ENCODE data around the gene PIPOX.

The PIPOX gene

DNA sequence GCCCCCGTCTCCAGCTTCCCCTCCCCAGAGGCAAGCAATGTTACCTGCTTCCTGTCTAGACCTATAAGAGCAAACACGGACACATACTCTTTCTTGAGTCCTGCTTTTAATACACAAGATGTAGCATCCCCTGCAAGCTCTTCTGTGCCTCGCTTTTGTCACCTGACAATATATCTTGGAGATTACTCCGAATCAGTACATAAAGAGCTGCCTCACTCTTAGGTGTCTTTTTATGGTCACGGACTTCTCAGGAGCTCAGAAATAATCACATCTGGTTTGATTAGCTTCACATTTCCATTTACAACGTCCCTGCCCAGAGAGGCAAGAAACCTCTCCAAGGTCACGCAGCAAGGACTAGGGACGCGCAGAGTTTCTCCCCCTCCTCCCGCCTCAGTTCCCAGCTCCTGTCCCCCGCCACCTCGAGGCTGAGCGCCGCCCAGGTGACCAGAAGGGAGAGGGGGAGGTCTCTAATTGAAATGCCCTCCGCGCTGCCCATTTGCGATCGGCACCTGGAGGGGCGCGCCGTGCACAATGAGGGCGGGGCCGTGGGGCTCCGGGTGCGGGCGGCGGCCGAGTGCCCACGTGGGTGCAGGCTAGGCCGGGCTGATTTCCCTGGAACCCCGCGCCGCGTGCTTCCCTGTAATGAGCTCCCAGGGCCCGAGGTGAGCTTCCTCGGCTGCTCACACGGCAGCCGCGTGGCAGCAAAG is 23.3 kb upstream of the PIPOX start:
- Histone ChIP-seq H3K4me1 (ENCODE audit: control insufficient read depth, insufficient read depth, low read length, unreplicated experiment) (no peaks in the 10 kb centered on the region), H3K36me3 (ENCODE audit: insufficient read depth, low read length) (no peaks in the 10 kb centered on the region), H3K4me3 (ENCODE audit: low read depth, low read length) (no peak overlapping the region), H2AFZ (ENCODE audit: low read length, unreplicated experiment) (no peak overlapping the region), H3K27me3 (ENCODE audit: insufficient read depth, low read length) (peaks cover 95% of the 10 kb centered on the region), H3K79me2 (ENCODE audit: control insufficient read depth, insufficient read depth, low read length, unreplicated experiment) (no peaks in the 10 kb centered on the region), H3K27ac (ENCODE audit: low read depth, low read length) (no peak overlapping the region)

DNA sequence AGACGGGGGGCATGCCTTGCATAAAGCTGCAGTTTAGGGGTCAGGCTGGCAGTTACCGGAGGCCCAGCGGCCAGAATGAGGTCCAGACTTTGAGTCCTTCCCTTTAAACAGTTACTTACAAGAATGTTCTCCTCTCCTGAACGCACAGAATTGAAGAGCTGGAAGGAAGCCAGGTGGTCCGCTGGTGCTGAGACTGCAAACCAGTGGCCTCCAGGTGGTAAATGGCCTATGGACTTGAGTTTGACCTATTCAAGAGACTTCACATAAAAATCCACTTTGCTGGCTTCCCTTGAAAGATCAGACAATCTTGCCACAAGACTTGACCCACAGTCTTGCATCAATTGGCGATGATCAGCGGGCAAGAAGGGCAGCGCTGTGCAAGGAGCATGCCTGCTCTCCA is 22.4 kb upstream of the PIPOX start:
- Histone ChIP-seq H3K4me3 (ENCODE audit: low read depth, low read length) (no peak overlapping the region), H2AFZ (ENCODE audit: low read length, unreplicated experiment) (no peak overlapping the region), H3K27me3 (ENCODE audit: insufficient read depth, low read length) (peaks cover 95% of the 10 kb centered on the region), H3K4me1 (ENCODE audit: control insufficient read depth, insufficient read depth, low read length, unreplicated experiment) (no peaks in the 10 kb centered on the region), H3K79me2 (ENCODE audit: control insufficient read depth, insufficient read depth, low read length, unreplicated experiment) (no peaks in the 10 kb centered on the region), H3K27ac (ENCODE audit: low read depth, low read length) (no peak overlapping the region), H3K36me3 (ENCODE audit: insufficient read depth, low read length) (no peaks in the 10 kb centered on the region)

DNA sequence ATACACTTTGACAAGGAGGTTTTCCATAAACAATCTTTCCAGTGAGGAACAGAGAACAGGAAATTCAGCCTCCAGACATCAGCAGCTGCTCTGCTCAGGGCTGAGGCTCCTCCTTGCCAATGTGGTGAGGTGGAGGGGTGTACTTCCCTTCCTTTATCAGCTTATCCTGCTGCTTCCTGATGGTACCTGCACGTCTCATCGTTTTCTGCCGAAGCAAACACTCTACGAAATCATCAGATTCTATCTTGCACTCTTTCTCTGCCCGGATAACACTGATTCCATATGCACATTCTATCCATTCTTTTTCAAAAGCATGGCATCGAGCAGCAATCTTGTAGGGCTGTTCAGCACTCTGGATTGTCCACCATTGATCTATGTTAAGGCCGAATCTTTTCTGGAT is 21.7 kb upstream of the PIPOX start:
- Histone ChIP-seq H3K27me3 (ENCODE audit: insufficient read depth, low read length) (peaks cover 97% of the 10 kb centered on the region), H3K4me1 (ENCODE audit: control insufficient read depth, insufficient read depth, low read length, unreplicated experiment) (no peaks in the 10 kb centered on the region), H2AFZ (ENCODE audit: low read length, unreplicated experiment) (no peak overlapping the region), H3K27ac (ENCODE audit: low read depth, low read length) (no peak overlapping the region), H3K79me2 (ENCODE audit: control insufficient read depth, insufficient read depth, low read length, unreplicated experiment) (no peaks in the 10 kb centered on the region), H3K4me3 (ENCODE audit: low read depth, low read length) (no peak overlapping the region), H3K36me3 (ENCODE audit: insufficient read depth, low read length) (no peaks in the 10 kb centered on the region)

DNA sequence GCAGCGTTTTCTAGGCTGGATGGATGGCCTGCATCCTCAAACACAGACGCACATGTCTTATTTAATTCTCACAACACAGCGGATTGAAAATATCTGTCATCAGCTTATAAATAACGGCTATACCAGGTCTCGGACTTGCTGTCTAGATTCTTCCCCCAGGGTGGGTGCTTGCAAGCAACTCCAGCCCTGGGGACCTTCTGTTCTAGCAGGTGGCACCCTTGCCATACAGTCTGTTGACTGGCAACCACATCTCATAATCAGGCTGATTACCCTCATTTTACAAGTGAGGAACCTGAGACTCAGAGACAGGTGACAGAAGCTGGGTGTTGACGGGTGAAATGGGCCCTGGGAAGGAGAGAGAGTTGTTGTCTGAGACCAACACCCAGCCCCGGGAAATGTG is 20.9 kb upstream of the PIPOX start:
- no peak overlapping the region for H3K27ac ChIP-seq (ENCODE audit: low read depth, low read length)
- no peaks in the 10 kb centered on the region for H3K79me2 ChIP-seq (ENCODE audit: control insufficient read depth, insufficient read depth, low read length, unreplicated experiment)
- no peak overlapping the region for H3K4me3 ChIP-seq (ENCODE audit: low read depth, low read length)
- no peak overlapping the region for H2AFZ ChIP-seq (ENCODE audit: low read length, unreplicated experiment)
- H3K4me1 ChIP-seq (ENCODE audit: control insufficient read depth, insufficient read depth, low read length, unreplicated experiment): no peaks in the 10 kb centered on the region
- H3K27me3 ChIP-seq (ENCODE audit: insufficient read depth, low read length): peaks cover 96% of the 10 kb centered on the region
- no peaks in the 10 kb centered on the region for H3K36me3 ChIP-seq (ENCODE audit: insufficient read depth, low read length)

DNA sequence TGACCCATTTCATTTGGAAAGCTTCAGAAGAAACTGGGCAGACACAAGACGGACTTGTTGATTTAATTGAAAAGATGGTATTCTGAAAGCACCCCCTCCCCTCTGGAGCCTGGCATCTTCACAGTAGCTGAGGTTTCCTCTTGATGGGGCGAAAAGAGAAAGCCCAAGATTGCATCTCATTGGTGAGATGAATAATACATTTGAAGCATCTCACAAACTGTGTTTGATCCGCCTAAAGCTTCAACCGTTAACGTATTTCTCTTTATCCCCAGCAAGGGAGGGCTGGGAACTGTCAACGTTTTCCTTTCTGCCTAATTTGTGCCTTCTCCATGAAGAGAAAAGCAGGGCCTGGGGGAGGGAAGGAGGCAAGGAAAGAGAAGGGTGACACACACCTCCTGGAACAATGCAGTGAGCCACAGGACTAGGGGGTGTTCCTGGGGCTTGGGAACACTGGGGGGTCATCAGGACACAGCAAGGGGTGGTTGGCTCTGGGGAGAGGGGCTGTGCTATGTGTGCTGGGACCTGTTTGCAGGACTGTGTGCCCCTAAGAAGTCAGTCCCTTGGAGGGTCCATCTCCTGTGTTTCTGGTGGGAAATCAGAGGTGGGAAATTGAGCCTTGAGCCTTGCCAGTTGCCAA is 18.5 kb upstream of the PIPOX start:
- no peaks in the 10 kb centered on the region for H3K36me3 ChIP-seq (ENCODE audit: insufficient read depth, low read length)
- peaks cover 96% of the 10 kb centered on the region for H3K27me3 ChIP-seq (ENCODE audit: insufficient read depth, low read length)

DNA sequence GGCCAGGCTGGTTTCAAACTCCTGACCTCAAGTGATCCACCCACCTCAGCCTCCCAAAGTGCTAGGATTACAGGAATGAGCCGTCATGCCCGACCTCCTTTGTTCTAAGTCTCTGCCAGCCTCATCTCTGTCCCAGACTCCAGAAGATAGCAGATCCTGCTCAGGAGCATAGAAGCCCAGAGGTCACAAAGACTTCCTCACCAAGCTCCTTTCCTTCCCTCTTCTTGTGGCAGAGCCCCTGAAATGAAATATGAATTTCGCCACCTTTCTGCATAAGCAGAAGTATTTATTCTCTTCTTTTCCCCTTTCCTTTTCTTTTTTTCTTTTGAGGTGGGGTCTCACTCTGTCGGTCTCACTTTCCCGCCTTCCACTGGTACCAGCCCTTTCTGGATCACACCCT is 11.5 kb upstream of the PIPOX start:
- Histone ChIP-seq H3K27me3 (ENCODE audit: insufficient read depth, low read length) (peaks cover 100% of the 10 kb centered on the region), H3K4me3 (ENCODE audit: low read depth, low read length) (no peak overlapping the region), H3K36me3 (ENCODE audit: insufficient read depth, low read length) (no peaks in the 10 kb centered on the region), H3K4me1 (ENCODE audit: control insufficient read depth, insufficient read depth, low read length, unreplicated experiment) (no peaks in the 10 kb centered on the region), H2AFZ (ENCODE audit: low read length, unreplicated experiment) (no peak overlapping the region), H3K79me2 (ENCODE audit: control insufficient read depth, insufficient read depth, low read length, unreplicated experiment) (no peaks in the 10 kb centered on the region), H3K27ac (ENCODE audit: low read depth, low read length) (no peak overlapping the region)

More for the DNA sequence above, 18.5 kb upstream of the PIPOX start:
- H2AFZ ChIP-seq (ENCODE audit: low read length, unreplicated experiment): no peak overlapping the region
- no peaks in the 10 kb centered on the region for H3K79me2 ChIP-seq (ENCODE audit: control insufficient read depth, insufficient read depth, low read length, unreplicated experiment)
- no peaks in the 10 kb centered on the region for H3K4me1 ChIP-seq (ENCODE audit: control insufficient read depth, insufficient read depth, low read length, unreplicated experiment)
- no peak overlapping the region for H3K4me3 ChIP-seq (ENCODE audit: low read depth, low read length)
- no peak overlapping the region for H3K27ac ChIP-seq (ENCODE audit: low read depth, low read length)

DNA sequence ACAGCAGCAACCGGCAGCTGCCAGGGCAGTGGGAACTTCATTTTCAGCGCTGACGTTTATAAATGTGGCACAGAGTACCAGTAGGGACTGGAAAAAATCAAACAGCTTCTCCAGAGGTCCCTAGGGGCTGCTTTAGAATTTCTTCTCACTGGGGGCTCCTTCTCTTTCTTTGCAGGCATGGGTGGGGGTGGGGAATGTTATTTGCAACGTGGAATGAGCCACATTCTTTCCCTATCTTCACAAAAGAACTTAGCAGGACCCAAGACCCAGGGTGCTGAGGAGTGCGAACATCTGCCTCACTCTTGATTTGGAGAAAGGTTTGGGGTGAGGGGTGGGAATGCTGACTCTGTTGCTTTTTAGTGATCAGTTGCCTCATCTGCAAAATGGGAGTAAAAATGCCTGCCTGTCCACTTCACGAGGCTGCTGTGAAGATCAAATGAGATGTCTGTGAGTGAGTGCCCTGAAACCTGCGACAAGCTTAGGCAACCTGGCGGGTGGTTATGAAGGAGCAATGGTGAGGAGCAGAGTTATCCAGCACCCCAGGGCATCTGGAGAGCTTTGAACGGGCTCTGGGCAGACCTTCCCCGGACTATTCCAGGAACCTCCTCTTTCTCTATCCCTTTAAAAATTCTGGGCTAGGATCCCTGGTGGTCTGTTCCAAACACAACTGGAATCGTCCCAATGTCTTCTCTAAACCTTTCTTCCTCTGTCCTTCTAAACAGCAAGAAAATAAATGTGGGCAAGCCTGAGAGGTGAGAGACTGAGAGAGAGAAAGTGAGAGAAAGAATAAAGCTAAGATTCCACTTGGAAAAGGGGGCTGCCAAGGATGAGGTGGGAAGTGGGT is 10.7 kb upstream of the PIPOX start:
- no peaks in the 10 kb centered on the region for H3K36me3 ChIP-seq (ENCODE audit: insufficient read depth, low read length)
- peaks cover 100% of the 10 kb centered on the region for H3K27me3 ChIP-seq (ENCODE audit: insufficient read depth, low read length)
- H3K27ac ChIP-seq (ENCODE audit: low read depth, low read length): no peak overlapping the region

DNA sequence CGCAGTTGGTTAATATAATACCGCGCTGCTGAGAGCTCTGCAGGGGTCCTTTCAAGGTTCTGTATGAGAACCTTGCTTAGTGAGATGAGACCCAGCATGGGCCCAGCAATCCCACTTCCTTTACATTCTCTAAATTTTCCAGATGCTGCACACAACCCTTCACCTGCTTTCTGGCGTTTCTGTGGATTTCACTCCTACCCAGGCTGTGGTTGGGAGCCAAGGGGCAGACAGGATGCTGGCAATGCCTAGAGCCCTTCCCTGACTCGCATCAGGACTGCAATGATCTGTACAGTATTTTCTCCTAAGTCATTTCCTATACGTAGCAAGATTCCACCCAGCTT is 10.1 kb upstream of the PIPOX start:
- H3K36me3 ChIP-seq (ENCODE audit: insufficient read depth, low read length): no peaks in the 10 kb centered on the region
- H3K27ac ChIP-seq (ENCODE audit: low read depth, low read length): no peak overlapping the region
- H3K27me3 ChIP-seq (ENCODE audit: insufficient read depth, low read length): peaks cover 100% of the 10 kb centered on the region
- no peaks in the 10 kb centered on the region for H3K79me2 ChIP-seq (ENCODE audit: control insufficient read depth, insufficient read depth, low read length, unreplicated experiment)
- no peak overlapping the region for H2AFZ ChIP-seq (ENCODE audit: low read length, unreplicated experiment)
- no peak overlapping the region for H3K4me3 ChIP-seq (ENCODE audit: low read depth, low read length)
- H3K4me1 ChIP-seq (ENCODE audit: control insufficient read depth, insufficient read depth, low read length, unreplicated experiment): no peaks in the 10 kb centered on the region

More for the DNA sequence above, 10.7 kb upstream of the PIPOX start:
- Histone ChIP-seq H3K4me1 (ENCODE audit: control insufficient read depth, insufficient read depth, low read length, unreplicated experiment) (no peaks in the 10 kb centered on the region), H3K79me2 (ENCODE audit: control insufficient read depth, insufficient read depth, low read length, unreplicated experiment) (no peaks in the 10 kb centered on the region), H2AFZ (ENCODE audit: low read length, unreplicated experiment) (no peak overlapping the region), H3K4me3 (ENCODE audit: low read depth, low read length) (no peak overlapping the region)

DNA sequence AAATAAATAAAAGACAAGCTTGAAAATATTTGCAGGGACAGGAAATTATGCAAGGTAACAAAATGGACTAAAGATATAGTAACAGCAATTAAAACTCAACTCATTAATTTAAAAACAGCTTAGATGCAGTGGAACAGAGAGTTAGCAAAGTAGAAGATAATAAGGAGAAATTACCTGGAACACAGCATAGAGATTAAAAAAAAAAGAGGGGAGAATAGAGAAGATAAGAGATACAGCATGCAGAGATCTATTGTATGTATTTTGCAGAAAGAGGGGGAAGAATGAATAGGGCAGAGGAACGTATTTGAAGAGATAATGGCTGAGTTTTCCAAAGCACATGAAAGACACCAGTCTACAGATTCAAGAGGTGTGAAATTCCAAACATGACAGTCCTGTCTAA is 8.4 kb upstream of the PIPOX start:
- H3K27me3 ChIP-seq (ENCODE audit: insufficient read depth, low read length): peaks cover 91% of the 10 kb centered on the region
- H3K79me2 ChIP-seq (ENCODE audit: control insufficient read depth, insufficient read depth, low read length, unreplicated experiment): no peaks in the 10 kb centered on the region
- no peak overlapping the region for H3K27ac ChIP-seq (ENCODE audit: low read depth, low read length)
- H2AFZ ChIP-seq (ENCODE audit: low read length, unreplicated experiment): no peak overlapping the region
- H3K36me3 ChIP-seq (ENCODE audit: insufficient read depth, low read length): no peaks in the 10 kb centered on the region
- no peaks in the 10 kb centered on the region for H3K4me1 ChIP-seq (ENCODE audit: control insufficient read depth, insufficient read depth, low read length, unreplicated experiment)
- no peak overlapping the region for H3K4me3 ChIP-seq (ENCODE audit: low read depth, low read length)

DNA sequence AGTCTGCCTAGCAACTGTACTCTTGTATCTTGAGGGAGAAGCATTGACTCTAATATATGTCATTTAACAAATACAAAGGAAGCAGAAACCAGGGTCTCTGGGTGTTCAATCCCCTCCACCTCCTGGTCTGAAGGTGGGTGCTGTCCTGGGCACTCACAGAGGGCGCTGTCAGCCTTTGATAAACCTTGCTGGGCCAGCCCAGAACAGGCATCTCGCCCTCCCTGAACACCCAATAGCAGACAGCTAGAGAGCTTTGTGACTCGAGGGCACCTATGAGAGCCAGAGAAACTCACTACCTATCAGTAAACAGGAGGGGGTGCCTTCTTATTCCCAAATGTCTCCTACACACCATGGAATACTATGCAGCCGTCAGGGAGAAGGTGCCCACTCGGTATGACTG is 6.4 kb upstream of the PIPOX start:
- no peak overlapping the region for H3K4me3 ChIP-seq (ENCODE audit: low read depth, low read length)
- no peaks in the 10 kb centered on the region for H3K36me3 ChIP-seq (ENCODE audit: insufficient read depth, low read length)
- peaks cover 12% of the 10 kb centered on the region for H3K4me1 ChIP-seq (ENCODE audit: control insufficient read depth, insufficient read depth, low read length, unreplicated experiment)
- no peak overlapping the region for H3K27ac ChIP-seq (ENCODE audit: low read depth, low read length)
- no peak overlapping the region for H2AFZ ChIP-seq (ENCODE audit: low read length, unreplicated experiment)
- peaks cover 70% of the 10 kb centered on the region for H3K27me3 ChIP-seq (ENCODE audit: insufficient read depth, low read length)
- H3K79me2 ChIP-seq (ENCODE audit: control insufficient read depth, insufficient read depth, low read length, unreplicated experiment): no peaks in the 10 kb centered on the region

DNA sequence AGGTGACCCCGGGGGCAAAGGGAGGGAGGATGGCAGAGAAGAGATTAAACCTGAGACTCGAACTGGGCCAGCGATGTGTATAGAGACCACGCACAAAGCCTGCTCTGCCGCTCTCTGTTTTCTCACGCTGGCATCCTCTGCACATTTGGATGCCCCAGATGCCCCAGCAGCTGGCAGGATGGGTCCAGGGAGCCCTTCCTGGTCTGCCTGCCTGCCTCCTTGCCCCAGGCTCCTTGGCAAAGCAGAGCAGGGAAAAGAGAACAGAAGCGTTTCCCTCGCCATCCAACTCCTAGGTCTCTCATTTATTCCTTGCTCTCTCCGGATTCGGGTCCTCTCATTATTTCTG is 5.2 kb upstream of the PIPOX start:
- Histone ChIP-seq H3K27ac (ENCODE audit: low read depth, low read length) (no peak overlapping the region), H3K4me1 (ENCODE audit: control insufficient read depth, insufficient read depth, low read length, unreplicated experiment) (peaks cover 20% of the 10 kb centered on the region), H3K4me3 (ENCODE audit: low read depth, low read length) (no peak overlapping the region), H3K27me3 (ENCODE audit: insufficient read depth, low read length) (peaks cover 59% of the 10 kb centered on the region), H3K36me3 (ENCODE audit: insufficient read depth, low read length) (no peaks in the 10 kb centered on the region), H3K79me2 (ENCODE audit: control insufficient read depth, insufficient read depth, low read length, unreplicated experiment) (no peaks in the 10 kb centered on the region), H2AFZ (ENCODE audit: low read length, unreplicated experiment) (no peak overlapping the region)

All from ACC112 (cell line).